ENCODE measurements around the gene SEC24D. TPM values are rescaled to one million over a fixed set of nuclear protein-coding genes. Genes with fewer than 3 reads are reported as not detected.

The SEC24D gene
- total and polyA plus RNA-seq, 2 of the 8 experiments (the other 6 are each of a cell fraction or from before 2014, with no cell fraction given) = 28.9 to 91.6 TPM

- TF ChIP-seq RAD21 (IDR thresholded peaks at IDR 0.05 in 1 of 2, conservative IDR thresholded peaks at IDR 0.05 in 1 of 2; ENCODE audit: low read depth in 2 of 2, low read length in 2 of 2) = no peak
These were observed 1.9 kb downstream of the SEC24D start (continued) for GRCh38 chr4:118834070-118834469.
